K562 (cell line): ENCODE data around the gene ZSWIM4. TPM values are rescaled to one million over a fixed set of nuclear protein-coding genes. Genes with fewer than 3 reads are reported as not detected.

Experiments
- BCL6 ChIP-seq: fragments of 250-450 bp; sonication (Bioruptor Pico); IDR thresholded peaks from 2 replicates; pipeline ENCODE4 v1.4.0; 2020
- DACH1 ChIP-seq: fragments of 450-650 bp; IDR thresholded peaks from 2 replicates; pipeline ENCODE4 v1.6.1; 2018; ENCODE audit not compliant: partially characterized antibody
- ESRRA ChIP-seq: fragments of 450-650 bp; IDR thresholded peaks from 2 replicates; pipeline ENCODE4 v1.6.1; 2014; ENCODE audit warnings: low read depth, mild to moderate bottlenecking, moderate library complexity, borderline replicate concordance
- ESRRB ChIP-seq: fragments of 250-450 bp; sonication (Bioruptor Pico); IDR thresholded peaks from 2 replicates; pipeline ENCODE4 v1.5.0; 2020; ENCODE audit warnings: mild to moderate bottlenecking, moderate library complexity, borderline replicate concordance
- ETV5 ChIP-seq: sonication (generic); formaldehyde crosslinking; IDR thresholded peaks from 2 replicates; pipeline ENCODE4 v1.4.0; 2020; ENCODE audit warnings: low read depth, mild to moderate bottlenecking, missing genetic modification reagents
- ETV6 ChIP-seq, 3 experiments: fragments of 150-350 bp in 1 of 3; sonication (generic) in 1 of 3; formaldehyde crosslinking in 1 of 3; IDR thresholded peaks; 2 replicates each; pipeline versions ENCODE4 v1.6.1 to v1.8.0; 2014 to 2022; ENCODE audit warnings: borderline replicate concordance in 2 of 3, low read depth in 2 of 3, antibody characterized with exemption in 1 of 3, low read length in 1 of 3, mild to moderate bottlenecking in 1 of 3, missing genetic modification reagents in 1 of 3
- FOXA3 ChIP-seq, 2 experiments: fragments of 450-650 bp in 1 of 2; sonication (generic) in 1 of 2; formaldehyde crosslinking; IDR thresholded peaks in 1 of 2; conservative IDR thresholded peaks in 1 of 2; 2 replicates each; pipeline versions ENCODE4 v1.4.0 to v1.8.0; 2020 to 2022; ENCODE audit warnings: mild to moderate bottlenecking in 2 of 2, missing genetic modification reagents in 1 of 2
- FOXJ2 ChIP-seq: fragments of 200-800 bp; sonication (Bioruptor generic); IDR thresholded peaks from 2 replicates; pipeline ENCODE4 v1.6.1; 2016; ENCODE audit warnings: missing genetic modification characterization, missing compliant biosample characterization
- MCM5 ChIP-seq: fragments of 450-650 bp; IDR thresholded peaks from 2 replicates; pipeline ENCODE4 v1.6.1; 2016; ENCODE audit warnings: low read depth
- MTA2 ChIP-seq: fragments of 450-650 bp; IDR thresholded peaks from 2 replicates; pipeline ENCODE4 v1.6.1; 2016; ENCODE audit warnings: low read depth
- NFE2 ChIP-seq: IDR thresholded peaks from 2 replicates; pipeline ENCODE4 v1.6.1; 2014; ENCODE audit warnings: antibody characterized with exemption, low read depth
- POLR2AphosphoS5 ChIP-seq: IDR thresholded peaks from 2 replicates; pipeline ENCODE4 v1.6.1; 2011; ENCODE audit warnings: mild to moderate bottlenecking, low read depth, low read length, moderate library complexity; ENCODE audit not compliant: control insufficient read depth, insufficient read depth
- PYGO2 ChIP-seq: fragments of 450-650 bp; IDR thresholded peaks from 2 replicates; pipeline ENCODE4 v1.6.1; 2016; ENCODE audit warnings: mild to moderate bottlenecking, missing genetic modification characterization, moderate library complexity, missing compliant biosample characterization
- SAP30 ChIP-seq: fragments of 200-600 bp; sonication (generic); IDR thresholded peaks from 2 replicates; pipeline ENCODE4 v1.6.1; 2012; ENCODE audit warnings: borderline replicate concordance, low read depth, mild to moderate bottlenecking, moderate library complexity, low read length, control low read depth, inconsistent platforms; ENCODE audit not compliant: insufficient read depth, poor library complexity, severe bottlenecking
- SLC30A9 ChIP-seq: fragments of 250-450 bp; sonication (Bioruptor Pico); IDR thresholded peaks from 2 replicates; pipeline ENCODE4 v1.8.0; 2022; ENCODE audit warnings: mild to moderate bottlenecking, moderate library complexity
- SMAD1 ChIP-seq: fragments of 150-350 bp; IDR thresholded peaks from 2 replicates; pipeline ENCODE4 v1.6.1; 2014; ENCODE audit warnings: low read length, low read depth; ENCODE audit not compliant: partially characterized antibody
- SMC3 ChIP-seq: conservative IDR thresholded peaks from 2 replicates; pipeline ENCODE4 v1.6.1; 2011; ENCODE audit warnings: low read depth, low read length, improper control_type of control experiment; ENCODE audit not compliant: insufficient read depth
- STAT5B ChIP-seq: fragments of 250-450 bp; sonication (Bioruptor Pico); IDR thresholded peaks from 2 replicates; pipeline ENCODE4 v1.8.0; 2021; ENCODE audit warnings: mild to moderate bottlenecking, inconsistent platforms
- ZNF133 ChIP-seq: fragments of 250-450 bp; sonication (Bioruptor Pico); IDR thresholded peaks from 2 replicates; pipeline ENCODE4 v1.4.0; 2020; ENCODE audit warnings: mild to moderate bottlenecking
- polyA plus RNA-seq, 8 experiments: library from polyadenylated mRNA; depleted of rRNA in 4 of 8; stranded (reverse) in 5 of 8; unstranded in 3 of 8; fragments of >200 nt; fragmentation: Nextera tagmentation in 2 of 8; fragmentation: Illumina TruSeq in 1 of 8; extraction: Ambion mirVana in 2 of 8; extraction: Trizol in 1 of 8; gene quantifications; 2 replicates each; pipeline versions ENCODE4 v1.2.1 to v1.2.3, GENCODE V29; 2011 to 2014; ENCODE audit warnings: inconsistent platforms in 1 of 8, missing spikeins in 1 of 8
- total RNA-seq, 7 experiments: library from RNA; depleted of rRNA in 6 of 7; stranded (reverse); fragments of >200 nt in 6 of 7; fragmentation: Illumina TruSeq in 2 of 7; extraction: Trizol in 2 of 7; gene quantifications; 2 replicates each; pipeline versions ENCODE4 v1.2.1 to v1.2.3, GENCODE V29; 2011 to 2021; ENCODE audit warnings: low replicate concordance in 1 of 7
- TF ChIP-seq, protein P1 (sequence below): fragments of 450-650 bp; IDR thresholded peaks from 2 replicates; pipeline ENCODE4 v1.6.1; 2017; ENCODE audit warnings: mild to moderate bottlenecking, moderate library complexity
- TF ChIP-seq, protein P2 (sequence below): IDR thresholded peaks from 3 replicates; pipeline ENCODE4 v1.6.1; 2011; ENCODE audit warnings: borderline replicate concordance, mild to moderate bottlenecking; ENCODE audit not compliant: insufficient read length, insufficient read depth
- TF ChIP-seq, protein P3 (sequence below): sonication (generic); formaldehyde crosslinking; IDR thresholded peaks from 2 replicates; pipeline ENCODE4 v1.9.0; 2022; ENCODE audit warnings: mild to moderate bottlenecking, missing genetic modification reagents
- TF ChIP-seq, protein P4 (sequence below): fragments of 450-650 bp; formaldehyde crosslinking; IDR thresholded peaks from 2 replicates; pipeline ENCODE4 v1.4.0; 2020; ENCODE audit warnings: mild to moderate bottlenecking, moderate library complexity

Gene ZSWIM4
- total and polyA plus RNA-seq, 9 of the 15 experiments (the other 6 are each of a cell fraction or from before 2014, with no cell fraction given): 0.25 to 3.7 (median 0.79) TPM; not detected in 2

DNA sequence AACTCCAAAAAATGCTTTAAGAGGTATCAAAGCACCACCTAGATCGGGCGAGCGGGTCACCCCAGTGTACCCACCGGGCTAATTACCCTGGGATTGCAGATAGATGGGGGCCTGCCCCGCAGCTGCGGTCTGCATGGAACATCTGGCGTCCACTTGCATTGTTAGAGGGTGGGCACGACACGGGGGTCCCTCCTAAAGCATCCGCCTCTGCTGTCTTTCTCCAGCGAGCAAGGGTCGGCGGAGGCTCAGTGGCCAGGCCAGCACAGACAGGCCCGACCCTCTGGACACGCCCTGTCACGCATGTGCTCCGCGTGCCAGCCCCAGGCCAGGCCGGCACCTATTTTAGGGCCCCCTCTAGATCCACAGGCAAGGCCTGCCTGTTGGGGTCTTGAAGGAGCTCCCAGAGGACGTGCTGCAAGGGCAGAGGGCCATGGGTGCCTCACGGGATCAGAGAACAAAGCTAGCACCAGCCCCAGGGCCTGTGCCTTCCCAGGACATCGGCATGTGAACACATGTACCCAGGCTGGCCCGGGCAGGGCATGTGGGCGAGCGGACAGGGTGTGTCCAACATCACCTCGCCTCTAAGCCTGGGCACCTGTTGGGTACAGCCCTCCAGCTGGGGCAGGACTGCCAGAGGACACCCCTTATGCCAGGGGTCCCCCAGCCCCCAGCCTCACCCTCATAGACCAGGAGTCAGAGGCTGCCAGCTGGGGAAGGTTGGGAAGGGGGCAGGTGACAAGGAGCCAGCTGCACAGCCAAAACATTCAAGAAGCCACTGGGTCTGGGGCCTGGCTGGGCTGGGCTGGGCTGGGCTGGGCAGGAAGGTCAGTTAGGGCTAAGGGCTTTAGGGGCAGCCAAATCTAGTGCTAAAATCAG, 46.1 kb downstream of the ZSWIM4 start (continued):
- TF ChIP-seq, protein P1, sequence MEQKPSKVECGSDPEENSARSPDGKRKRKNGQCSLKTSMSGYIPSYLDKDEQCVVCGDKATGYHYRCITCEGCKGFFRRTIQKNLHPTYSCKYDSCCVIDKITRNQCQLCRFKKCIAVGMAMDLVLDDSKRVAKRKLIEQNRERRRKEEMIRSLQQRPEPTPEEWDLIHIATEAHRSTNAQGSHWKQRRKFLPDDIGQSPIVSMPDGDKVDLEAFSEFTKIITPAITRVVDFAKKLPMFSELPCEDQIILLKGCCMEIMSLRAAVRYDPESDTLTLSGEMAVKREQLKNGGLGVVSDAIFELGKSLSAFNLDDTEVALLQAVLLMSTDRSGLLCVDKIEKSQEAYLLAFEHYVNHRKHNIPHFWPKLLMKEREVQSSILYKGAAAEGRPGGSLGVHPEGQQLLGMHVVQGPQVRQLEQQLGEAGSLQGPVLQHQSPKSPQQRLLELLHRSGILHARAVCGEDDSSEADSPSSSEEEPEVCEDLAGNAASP: no peak
- TF ChIP-seq FOXA3 (CRISPR knock-in tag; conservative IDR thresholded peaks at IDR 0.05 in 1 of 2, IDR thresholded peaks at IDR 0.05 in 1 of 2): no peak
- TF ChIP-seq DACH1: no peak
- no peak for TF ChIP-seq FOXJ2 (tag)
- TF ChIP-seq ETV6 (IDR thresholded peaks at IDR 0.05; ENCODE audit: borderline replicate concordance in 1 of 2, low read depth in 2 of 2, low read length in 1 of 2): no peak
- TF ChIP-seq ETV6 (CRISPR knock-in tag; IDR thresholded peaks at IDR 0.05; ENCODE audit: borderline replicate concordance): no peak
- no peak for TF ChIP-seq ESRRB (CRISPR knock-in tag)
- no peak for TF ChIP-seq ESRRA
- TF ChIP-seq SLC30A9 (CRISPR knock-in tag): no peak
- TF ChIP-seq, protein P2, sequence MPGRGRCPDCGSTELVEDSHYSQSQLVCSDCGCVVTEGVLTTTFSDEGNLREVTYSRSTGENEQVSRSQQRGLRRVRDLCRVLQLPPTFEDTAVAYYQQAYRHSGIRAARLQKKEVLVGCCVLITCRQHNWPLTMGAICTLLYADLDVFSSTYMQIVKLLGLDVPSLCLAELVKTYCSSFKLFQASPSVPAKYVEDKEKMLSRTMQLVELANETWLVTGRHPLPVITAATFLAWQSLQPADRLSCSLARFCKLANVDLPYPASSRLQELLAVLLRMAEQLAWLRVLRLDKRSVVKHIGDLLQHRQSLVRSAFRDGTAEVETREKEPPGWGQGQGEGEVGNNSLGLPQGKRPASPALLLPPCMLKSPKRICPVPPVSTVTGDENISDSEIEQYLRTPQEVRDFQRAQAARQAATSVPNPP: no peak
- TF ChIP-seq SMAD1: no peak
- TF ChIP-seq STAT5B: no peak
- no peak for TF ChIP-seq BCL6 (CRISPR knock-in tag)
- TF ChIP-seq MCM5: no peak
- no peak for TF ChIP-seq PYGO2 (tag)
- TF ChIP-seq MTA2: no peak
- no peak for TF ChIP-seq SMC3
- TF ChIP-seq, protein P3, sequence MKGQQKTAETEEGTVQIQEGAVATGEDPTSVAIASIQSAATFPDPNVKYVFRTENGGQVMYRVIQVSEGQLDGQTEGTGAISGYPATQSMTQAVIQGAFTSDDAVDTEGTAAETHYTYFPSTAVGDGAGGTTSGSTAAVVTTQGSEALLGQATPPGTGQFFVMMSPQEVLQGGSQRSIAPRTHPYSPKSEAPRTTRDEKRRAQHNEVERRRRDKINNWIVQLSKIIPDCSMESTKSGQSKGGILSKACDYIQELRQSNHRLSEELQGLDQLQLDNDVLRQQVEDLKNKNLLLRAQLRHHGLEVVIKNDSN (CRISPR knock-in tag): no peak
- TF ChIP-seq, protein P4, sequence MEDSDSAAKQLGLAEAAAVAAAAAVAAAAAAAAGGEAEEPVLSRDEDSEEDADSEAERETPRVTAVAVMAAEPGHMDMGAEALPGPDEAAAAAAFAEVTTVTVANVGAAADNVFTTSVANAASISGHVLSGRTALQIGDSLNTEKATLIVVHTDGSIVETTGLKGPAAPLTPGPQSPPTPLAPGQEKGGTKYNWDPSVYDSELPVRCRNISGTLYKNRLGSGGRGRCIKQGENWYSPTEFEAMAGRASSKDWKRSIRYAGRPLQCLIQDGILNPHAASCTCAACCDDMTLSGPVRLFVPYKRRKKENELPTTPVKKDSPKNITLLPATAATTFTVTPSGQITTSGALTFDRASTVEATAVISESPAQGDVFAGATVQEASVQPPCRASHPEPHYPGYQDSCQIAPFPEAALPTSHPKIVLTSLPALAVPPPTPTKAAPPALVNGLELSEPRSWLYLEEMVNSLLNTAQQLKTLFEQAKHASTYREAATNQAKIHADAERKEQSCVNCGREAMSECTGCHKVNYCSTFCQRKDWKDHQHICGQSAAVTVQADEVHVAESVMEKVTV (CRISPR knock-in tag): no peak
- TF ChIP-seq POLR2AphosphoS5: no peak
- TF ChIP-seq NFE2: no peak
- TF ChIP-seq ZNF133: no peak
- TF ChIP-seq ETV5 (CRISPR knock-in tag): peak; percentile 49; the same call in 1 of the 2 replicates
- TF ChIP-seq SAP30: peak; percentile 56
